ENCODE data around the gene YDJC.
A peak's percentile ranks its signal among the peaks of the same experiment; 100 is the strongest.
"Not testable (repeated sequence)": the region's sequence is repeated elsewhere in the genome, so short reads cannot be mapped to it uniquely, and the experiment has no call there.

YDJC gene

GRCh38 chr22:21602579-21602978 lies 27.2 kb downstream of the YDJC start:
- no peak for DNase-seq

- DNase-seq: no peak
These were observed 30.5 kb downstream of the YDJC start for GRCh38 chr22:21599053-21599893.

GRCh38 chr22:21598302-21598701 lies 31.5 kb downstream of the YDJC start:
- DNase-seq: no peak

- DNase-seq: not testable (repeated sequence)
These were observed 33.3 kb downstream of the YDJC start for GRCh38 chr22:21596356-21597135.

DNA sequence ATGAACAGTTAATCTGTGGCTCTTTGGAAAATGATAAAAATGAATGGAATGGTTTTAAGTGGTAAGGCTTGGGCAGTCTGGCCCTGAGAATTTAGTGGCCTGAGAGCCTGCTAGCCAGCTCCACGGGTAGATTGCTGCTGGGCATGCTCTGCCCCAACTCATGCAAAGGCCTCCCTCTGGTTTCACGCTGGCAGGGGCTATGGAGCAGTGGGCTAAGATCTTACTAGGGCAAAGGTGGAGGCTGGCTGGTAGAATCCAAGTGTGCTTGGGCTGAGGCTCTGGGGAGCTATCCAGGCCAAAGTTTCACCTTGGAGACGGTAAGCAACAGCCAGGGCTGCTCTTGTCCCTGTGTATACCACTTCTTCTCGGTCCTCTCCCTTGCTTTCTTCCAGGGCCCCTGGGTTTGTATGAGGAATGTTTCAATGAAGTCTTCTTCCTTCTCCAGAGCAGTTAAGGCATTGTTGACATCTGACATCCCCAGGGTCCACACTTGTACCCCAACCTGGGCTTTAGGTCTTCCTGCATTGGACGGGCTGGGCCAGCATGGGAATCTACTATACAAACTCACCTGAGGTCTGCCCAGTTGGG lies 34.9 kb downstream of the YDJC start:
- DNase-seq: no peak

DNA sequence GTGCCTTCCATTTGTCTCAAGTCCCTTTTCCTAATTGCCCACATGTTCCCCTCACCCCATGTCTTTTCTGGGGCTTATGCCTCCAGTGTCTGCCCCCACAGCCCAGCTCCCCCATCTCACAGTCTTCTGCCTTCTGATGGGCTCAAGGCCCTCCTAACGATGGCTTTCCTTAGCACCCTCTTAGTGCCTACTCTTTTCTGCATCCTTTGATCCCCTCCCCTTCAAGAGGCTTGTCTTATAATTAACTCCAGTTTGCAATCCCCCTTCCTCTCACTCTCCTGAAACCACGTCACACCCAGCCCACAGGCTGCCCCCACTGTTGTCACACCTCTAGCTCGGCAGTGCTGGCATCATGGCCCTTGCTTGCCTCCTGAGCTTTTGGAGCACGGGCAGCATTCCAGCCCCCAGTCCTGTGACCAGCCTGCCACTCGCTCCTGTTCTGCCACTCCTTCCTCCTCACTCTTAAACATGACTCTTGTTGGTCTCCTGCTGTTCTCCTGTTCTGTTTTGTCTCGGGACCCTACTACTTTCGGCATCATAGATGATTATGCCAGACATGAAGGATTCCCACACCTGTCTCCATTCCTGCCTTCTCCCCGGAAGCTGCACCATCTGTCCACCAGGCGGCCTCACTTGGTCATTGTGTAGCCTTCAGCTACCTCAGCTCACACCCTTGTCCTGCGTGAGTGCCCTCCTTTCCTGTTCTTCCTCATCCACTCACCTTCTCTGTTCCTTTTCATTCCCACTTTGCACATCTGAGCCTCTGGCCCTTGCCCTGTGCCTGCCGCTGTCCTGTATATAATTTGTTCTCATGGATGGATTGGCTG lies 36.2 kb downstream of the YDJC start:
- no peak for DNase-seq

DNA sequence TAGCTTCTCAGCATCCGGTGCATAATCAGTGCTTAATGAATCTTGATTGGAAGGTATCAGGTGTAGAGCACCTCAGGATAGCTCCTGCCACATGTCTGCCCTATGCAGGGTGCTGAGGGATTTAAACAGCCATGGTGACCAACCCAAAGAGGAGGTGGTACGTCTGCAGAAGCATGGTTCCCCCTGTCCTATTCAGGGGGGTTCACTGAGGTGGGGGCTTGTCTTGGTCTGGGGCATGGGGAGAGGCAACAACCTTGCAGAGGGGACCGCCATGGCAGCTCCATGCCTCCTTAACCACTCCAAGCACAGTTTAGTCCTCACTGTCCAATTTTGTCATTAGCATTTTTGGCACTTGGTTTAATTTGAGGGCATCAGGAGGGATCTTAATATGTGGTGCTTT lies 37.4 kb downstream of the YDJC start:
- no peak for DNase-seq

GRCh38 chr22:21591695-21592094 lies 38.1 kb downstream of the YDJC start:
- no peak for DNase-seq

GRCh38 chr22:21590809-21591641 lies 38.8 kb downstream of the YDJC start:
- DNase-seq: no peak

DNA sequence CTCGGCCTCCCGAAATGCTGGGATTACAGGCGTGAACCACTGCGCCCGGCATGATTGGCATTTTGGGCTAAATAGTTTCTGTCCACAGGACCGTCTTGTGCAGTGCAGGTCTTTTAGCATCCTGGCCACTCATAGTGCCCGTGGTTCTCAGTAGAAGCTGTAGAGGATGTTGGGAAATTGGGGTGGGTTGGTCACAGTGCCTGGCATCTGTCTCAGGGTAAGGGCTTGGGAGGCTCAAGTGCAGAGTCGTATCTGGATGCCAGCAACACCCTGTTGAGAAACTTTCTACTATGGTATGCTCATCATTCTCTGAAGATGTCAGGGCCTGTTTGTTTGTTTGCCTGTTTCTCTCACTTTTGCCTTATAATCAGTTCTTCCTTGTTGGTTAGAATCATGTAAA lies 40.4 kb downstream of the YDJC start:
- DNase-seq: peak; percentile 22

DNA sequence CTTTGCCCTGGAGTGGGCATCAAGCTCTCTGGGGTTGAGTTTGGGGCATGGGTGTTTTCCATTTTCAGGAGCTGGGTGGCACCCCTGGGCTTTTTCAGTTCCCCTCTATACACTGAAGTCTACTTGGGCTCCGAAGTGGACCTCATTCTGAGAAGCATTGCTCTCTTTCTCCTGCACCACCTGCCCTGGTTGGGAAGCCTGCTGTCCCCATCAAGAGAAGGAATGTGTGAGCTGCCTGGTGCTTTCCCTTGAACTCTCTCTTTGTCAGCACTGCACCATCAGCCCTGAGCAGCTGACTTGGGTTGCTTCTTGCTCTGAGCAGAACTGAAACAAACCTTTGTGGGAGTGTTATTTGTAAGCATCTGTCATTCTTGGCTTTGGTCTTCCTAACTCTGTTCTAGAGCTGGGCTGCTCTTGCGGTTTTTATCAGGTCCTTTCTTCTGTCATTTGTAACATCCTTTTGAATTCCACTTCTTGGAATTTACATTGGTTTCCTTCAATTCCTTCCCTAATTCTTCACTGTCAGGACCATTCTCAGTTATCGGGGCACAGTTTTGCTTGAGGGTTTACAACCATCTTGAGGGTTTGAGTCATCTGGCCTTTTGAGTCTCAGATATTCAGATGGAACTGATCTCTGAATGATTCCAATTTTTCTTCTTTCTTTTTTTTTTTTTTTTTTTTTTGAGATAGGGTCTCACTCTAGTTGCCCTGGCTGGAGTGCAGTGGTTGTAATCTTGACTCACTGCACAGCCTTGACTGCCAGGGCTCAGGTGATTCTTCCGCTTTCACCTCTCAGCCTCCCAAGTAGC lies 41.8 kb downstream of the YDJC start:
- DNase-seq: peak; percentile 87

DNA sequence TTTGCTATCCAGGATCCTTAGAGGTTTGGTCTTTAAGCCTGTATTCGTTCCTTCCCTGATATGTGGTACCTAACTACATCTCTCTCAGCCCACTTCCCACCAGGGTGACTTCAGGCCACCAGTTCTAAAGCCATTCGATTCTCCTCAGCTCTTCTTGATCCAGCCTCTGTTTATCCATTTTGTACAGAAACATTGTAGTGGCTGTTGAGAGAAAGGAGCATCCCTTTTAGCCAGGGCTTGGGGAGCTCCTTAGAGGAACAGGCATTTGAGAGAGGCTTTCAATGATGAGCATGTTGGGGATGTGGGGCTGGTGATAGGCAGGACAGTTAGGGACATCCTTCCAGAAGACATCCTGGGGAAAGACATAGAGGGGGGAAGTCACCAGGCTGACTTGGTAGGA lies 44.4 kb downstream of the YDJC start:
- DNase-seq: no peak

- no peak for DNase-seq
These were observed 46.8 kb downstream of the YDJC start for GRCh38 chr22:21582801-21583740.

DNA sequence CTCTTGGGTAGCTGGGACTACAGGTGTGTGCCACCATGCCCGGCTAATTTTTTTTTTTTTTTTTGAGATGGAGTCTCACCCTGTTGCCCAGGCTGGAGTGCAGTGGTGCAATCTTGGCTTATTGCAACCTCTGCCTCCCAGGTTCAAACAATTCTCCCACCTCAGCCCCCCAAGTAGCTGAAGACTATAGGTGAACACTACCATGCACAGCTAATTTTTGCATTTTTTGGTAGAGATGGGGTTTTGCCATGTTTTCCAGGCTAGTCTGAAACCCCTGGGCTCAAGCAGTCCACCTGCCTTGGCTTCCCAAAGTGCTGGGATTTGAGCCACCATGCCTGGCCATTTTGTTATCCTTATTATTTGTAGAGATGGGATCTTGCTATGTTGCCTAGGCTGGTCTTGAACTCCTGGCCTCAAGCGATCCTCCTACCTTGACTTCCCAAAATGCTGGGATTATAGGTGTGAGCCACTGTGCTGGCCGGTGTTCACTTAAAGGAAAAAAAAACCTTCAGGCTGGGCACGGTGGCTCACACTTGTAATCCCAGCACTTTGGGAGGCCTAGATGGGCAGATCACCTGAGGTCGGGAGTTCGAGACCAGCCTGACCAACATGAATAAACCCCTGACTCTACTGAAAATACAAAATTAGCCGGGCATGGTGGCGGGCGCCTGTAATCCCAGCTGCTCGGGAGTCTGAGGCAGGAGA lies 48.7 kb downstream of the YDJC start:
- DNase-seq: not testable (repeated sequence)

GRCh38 chr22:21580623-21581007 lies 49.2 kb downstream of the YDJC start:
- not testable (repeated sequence) for DNase-seq

DNA sequence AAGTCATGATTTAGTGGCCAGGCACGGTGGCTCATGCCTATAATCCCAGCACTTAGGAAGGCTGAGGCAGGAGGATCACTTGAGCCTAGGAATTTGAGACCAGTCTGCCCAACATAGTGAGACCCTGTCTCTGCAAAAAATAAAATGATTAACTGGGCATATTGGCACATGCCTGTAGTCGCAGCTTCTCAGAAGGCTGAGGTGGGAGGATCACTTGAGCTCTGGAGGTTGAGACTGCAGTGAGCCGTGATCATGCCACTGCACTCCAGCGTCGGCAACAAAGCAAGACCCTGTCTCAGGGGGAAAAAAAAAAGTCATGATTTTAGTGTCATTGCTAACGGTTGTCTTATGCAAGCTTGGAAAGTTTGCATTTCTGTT lies 50.4 kb downstream of the YDJC start:
- DNase-seq: no peak

Data from inflammatory macrophage treated with lipopolysaccharide for 4 hours (primary cell).